ENCODE results near the gene IFT74.

The IFT74 gene

GRCh38 chr9:27042476-27042875, 86.3 kb downstream of the IFT74 start:
- no peak overlapping the region for H3K27ac ChIP-seq (ENCODE audit: low read length)
- H3K4me1 ChIP-seq (ENCODE audit: control insufficient read depth, low read depth, low read length), result no peaks in the 10 kb centered on the region
- no peak overlapping the region for H3K9ac ChIP-seq (ENCODE audit: low read length)
- no peaks in the 10 kb centered on the region for H3K27me3 ChIP-seq (ENCODE audit: control insufficient read depth, insufficient read depth, low read length)
- no peaks in the 10 kb centered on the region for H3K9me3 ChIP-seq (ENCODE audit: control insufficient read depth, low read depth, low read length)
- no peak overlapping the region for H3K4me3 ChIP-seq (ENCODE audit: low read length)
- H3K36me3 ChIP-seq (ENCODE audit: control insufficient read depth, low read depth, low read length), result no peaks in the 10 kb centered on the region

GRCh38 chr9:27043176-27043575, 87.0 kb downstream of the IFT74 start:
- Histone ChIP-seq H3K36me3 (ENCODE audit: control insufficient read depth, low read depth, low read length) (no peaks in the 10 kb centered on the region), H3K4me3 (ENCODE audit: low read length) (no peak overlapping the region), H3K9me3 (ENCODE audit: control insufficient read depth, low read depth, low read length) (no peaks in the 10 kb centered on the region), H3K9ac (ENCODE audit: low read length) (no peak overlapping the region), H3K27me3 (ENCODE audit: control insufficient read depth, insufficient read depth, low read length) (no peaks in the 10 kb centered on the region), H3K4me1 (ENCODE audit: control insufficient read depth, low read depth, low read length) (no peaks in the 10 kb centered on the region), H3K27ac (ENCODE audit: low read length) (no peak overlapping the region)

GRCh38 chr9:27047136-27047535, 90.9 kb downstream of the IFT74 start:
- Histone ChIP-seq H3K9ac (ENCODE audit: low read length) (no peak overlapping the region), H3K4me1 (ENCODE audit: control insufficient read depth, low read depth, low read length) (no peaks in the 10 kb centered on the region), H3K36me3 (ENCODE audit: control insufficient read depth, low read depth, low read length) (no peaks in the 10 kb centered on the region), H3K9me3 (ENCODE audit: control insufficient read depth, low read depth, low read length) (no peaks in the 10 kb centered on the region), H3K27me3 (ENCODE audit: control insufficient read depth, insufficient read depth, low read length) (no peaks in the 10 kb centered on the region), H3K27ac (ENCODE audit: low read length) (no peak overlapping the region), H3K4me3 (ENCODE audit: low read length) (no peak overlapping the region)

- no peak overlapping the region for H3K4me3 ChIP-seq (ENCODE audit: low read length)
- H3K27ac ChIP-seq (ENCODE audit: low read length), result no peak overlapping the region
Observed at GRCh38 chr9:27053369-27054022, 97.3 kb downstream of the IFT74 start.

GRCh38 chr9:27054125-27054524, 97.9 kb downstream of the IFT74 start:
- no peak overlapping the region for H3K4me3 ChIP-seq (ENCODE audit: low read length)
- no peaks in the 10 kb centered on the region for H3K36me3 ChIP-seq (ENCODE audit: control insufficient read depth, low read depth, low read length)
- H3K27ac ChIP-seq (ENCODE audit: low read length), result no peak overlapping the region
- H3K4me1 ChIP-seq (ENCODE audit: control insufficient read depth, low read depth, low read length), result no peaks in the 10 kb centered on the region
- H3K9ac ChIP-seq (ENCODE audit: low read length), result no peak overlapping the region
- no peaks in the 10 kb centered on the region for H3K9me3 ChIP-seq (ENCODE audit: control insufficient read depth, low read depth, low read length)
- H3K27me3 ChIP-seq (ENCODE audit: control insufficient read depth, insufficient read depth, low read length), result no peaks in the 10 kb centered on the region

More at GRCh38 chr9:27053369-27054022, 97.3 kb downstream of the IFT74 start:
- Histone ChIP-seq H3K27me3 (ENCODE audit: control insufficient read depth, insufficient read depth, low read length) (no peaks in the 10 kb centered on the region), H3K36me3 (ENCODE audit: control insufficient read depth, low read depth, low read length) (no peaks in the 10 kb centered on the region), H3K4me1 (ENCODE audit: control insufficient read depth, low read depth, low read length) (no peaks in the 10 kb centered on the region), H3K9ac (ENCODE audit: low read length) (no peak overlapping the region), H3K9me3 (ENCODE audit: control insufficient read depth, low read depth, low read length) (no peaks in the 10 kb centered on the region)

GRCh38 chr9:27054841-27055240, 98.6 kb downstream of the IFT74 start:
- Histone ChIP-seq H3K4me3 (ENCODE audit: low read length) (no peak overlapping the region), H3K9ac (ENCODE audit: low read length) (no peak overlapping the region), H3K27ac (ENCODE audit: low read length) (no peak overlapping the region), H3K36me3 (ENCODE audit: control insufficient read depth, low read depth, low read length) (no peaks in the 10 kb centered on the region), H3K27me3 (ENCODE audit: control insufficient read depth, insufficient read depth, low read length) (no peaks in the 10 kb centered on the region), H3K4me1 (ENCODE audit: control insufficient read depth, low read depth, low read length) (no peaks in the 10 kb centered on the region), H3K9me3 (ENCODE audit: control insufficient read depth, low read depth, low read length) (no peaks in the 10 kb centered on the region)

DNA sequence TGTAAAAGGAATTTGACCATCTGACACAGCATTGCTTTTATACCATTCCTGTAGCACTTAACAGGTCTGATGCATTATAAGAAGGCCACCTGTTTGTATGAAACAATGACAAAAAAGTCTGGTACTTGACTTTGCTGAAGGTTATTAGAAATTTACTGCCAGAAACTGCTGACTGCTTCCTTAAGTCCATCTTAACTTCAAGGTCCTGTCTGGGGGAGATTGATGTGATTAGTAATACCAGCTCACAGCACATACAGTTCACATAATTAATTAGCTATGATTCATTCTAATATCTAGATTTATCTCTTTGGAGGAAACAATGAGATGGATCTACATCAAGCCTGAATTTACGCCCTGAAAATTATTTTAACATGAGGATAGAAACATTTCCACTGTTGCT, 103.2 kb downstream of the IFT74 start:
- no peaks in the 10 kb centered on the region for H3K4me1 ChIP-seq (ENCODE audit: control insufficient read depth, low read depth, low read length)

GRCh38 chr9:27059907-27060306, 103.7 kb downstream of the IFT74 start:
- Histone ChIP-seq H3K4me1 (ENCODE audit: control insufficient read depth, low read depth, low read length) (no peaks in the 10 kb centered on the region), H3K27ac (ENCODE audit: low read length) (no peak overlapping the region), H3K4me3 (ENCODE audit: low read length) (no peak overlapping the region), H3K9ac (ENCODE audit: low read length) (no peak overlapping the region), H3K36me3 (ENCODE audit: control insufficient read depth, low read depth, low read length) (no peaks in the 10 kb centered on the region), H3K27me3 (ENCODE audit: control insufficient read depth, insufficient read depth, low read length) (no peaks in the 10 kb centered on the region), H3K9me3 (ENCODE audit: control insufficient read depth, low read depth, low read length) (no peaks in the 10 kb centered on the region)

More for the DNA sequence above, 103.2 kb downstream of the IFT74 start:
- H3K4me3 ChIP-seq (ENCODE audit: low read length), result no peak overlapping the region
- H3K9ac ChIP-seq (ENCODE audit: low read length), result no peak overlapping the region
- no peak overlapping the region for H3K27ac ChIP-seq (ENCODE audit: low read length)
- H3K9me3 ChIP-seq (ENCODE audit: control insufficient read depth, low read depth, low read length), result no peaks in the 10 kb centered on the region
- no peaks in the 10 kb centered on the region for H3K36me3 ChIP-seq (ENCODE audit: control insufficient read depth, low read depth, low read length)
- no peaks in the 10 kb centered on the region for H3K27me3 ChIP-seq (ENCODE audit: control insufficient read depth, insufficient read depth, low read length)

- Histone ChIP-seq H3K9ac (ENCODE audit: low read length) (no peak overlapping the region), H3K4me1 (ENCODE audit: control insufficient read depth, low read depth, low read length) (no peaks in the 10 kb centered on the region), H3K27me3 (ENCODE audit: control insufficient read depth, insufficient read depth, low read length) (no peaks in the 10 kb centered on the region), H3K9me3 (ENCODE audit: control insufficient read depth, low read depth, low read length) (no peaks in the 10 kb centered on the region), H3K4me3 (ENCODE audit: low read length) (no peak overlapping the region), H3K36me3 (ENCODE audit: control insufficient read depth, low read depth, low read length) (no peaks in the 10 kb centered on the region), H3K27ac (ENCODE audit: low read length) (no peak overlapping the region)
Observed at GRCh38 chr9:27065288-27065687, 109.1 kb downstream of the IFT74 start.

GRCh38 chr9:27073841-27074728, 117.9 kb downstream of the IFT74 start:
- Histone ChIP-seq H3K27ac (ENCODE audit: low read length) (no peak overlapping the region), H3K4me1 (ENCODE audit: control insufficient read depth, low read depth, low read length) (no peaks in the 10 kb centered on the region), H3K9ac (ENCODE audit: low read length) (no peak overlapping the region), H3K9me3 (ENCODE audit: control insufficient read depth, low read depth, low read length) (no peaks in the 10 kb centered on the region), H3K27me3 (ENCODE audit: control insufficient read depth, insufficient read depth, low read length) (no peaks in the 10 kb centered on the region), H3K4me3 (ENCODE audit: low read length) (no peak overlapping the region), H3K36me3 (ENCODE audit: control insufficient read depth, low read depth, low read length) (no peaks in the 10 kb centered on the region)

DNA sequence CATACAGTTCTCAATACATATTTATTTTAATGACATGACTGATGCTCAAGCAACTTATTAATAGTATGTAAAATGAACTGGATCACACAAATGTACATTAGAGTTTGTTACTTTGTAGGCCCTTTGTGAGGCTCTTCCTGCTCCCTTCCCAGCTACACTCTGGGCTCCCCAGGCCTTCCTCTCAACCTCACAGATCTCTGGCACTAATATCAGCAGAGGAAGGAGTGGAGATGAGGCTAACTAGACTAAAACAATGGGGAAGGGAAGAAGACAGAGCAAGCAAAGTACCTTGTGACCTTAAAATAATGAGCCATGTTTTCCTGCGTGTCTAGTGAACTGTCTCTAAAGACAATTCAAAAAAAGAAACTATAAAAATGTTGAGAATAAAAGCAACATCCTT, 122.5 kb downstream of the IFT74 start:
- H3K9ac ChIP-seq (ENCODE audit: low read length), result no peak overlapping the region
- H3K4me3 ChIP-seq (ENCODE audit: low read length), result no peak overlapping the region
- H3K4me1 ChIP-seq (ENCODE audit: control insufficient read depth, low read depth, low read length), result no peaks in the 10 kb centered on the region
- H3K27me3 ChIP-seq (ENCODE audit: control insufficient read depth, insufficient read depth, low read length), result no peaks in the 10 kb centered on the region
- H3K36me3 ChIP-seq (ENCODE audit: control insufficient read depth, low read depth, low read length), result no peaks in the 10 kb centered on the region
- no peaks in the 10 kb centered on the region for H3K9me3 ChIP-seq (ENCODE audit: control insufficient read depth, low read depth, low read length)
- no peak overlapping the region for H3K27ac ChIP-seq (ENCODE audit: low read length)

- H3K27ac ChIP-seq (ENCODE audit: low read length), result no peak overlapping the region
- H3K27me3 ChIP-seq (ENCODE audit: control insufficient read depth, insufficient read depth, low read length), result no peaks in the 10 kb centered on the region
- no peak overlapping the region for H3K9ac ChIP-seq (ENCODE audit: low read length)
- no peaks in the 10 kb centered on the region for H3K4me1 ChIP-seq (ENCODE audit: control insufficient read depth, low read depth, low read length)
- H3K9me3 ChIP-seq (ENCODE audit: control insufficient read depth, low read depth, low read length), result no peaks in the 10 kb centered on the region
- no peak overlapping the region for H3K4me3 ChIP-seq (ENCODE audit: low read length)
- H3K36me3 ChIP-seq (ENCODE audit: control insufficient read depth, low read depth, low read length), result no peaks in the 10 kb centered on the region
Observed at GRCh38 chr9:27085456-27085855, 129.2 kb downstream of the IFT74 start.
